ENCODE data around the gene REEP6. TPM values are rescaled to one million over a fixed set of nuclear protein-coding genes. Genes with fewer than 3 reads are reported as not detected.

Gene REEP6
- total and polyA plus RNA-seq, 2 of the 8 experiments (the other 6 are each of a cell fraction or from before 2014, with no cell fraction given), result 12.6 to 20.7 TPM

DNA sequence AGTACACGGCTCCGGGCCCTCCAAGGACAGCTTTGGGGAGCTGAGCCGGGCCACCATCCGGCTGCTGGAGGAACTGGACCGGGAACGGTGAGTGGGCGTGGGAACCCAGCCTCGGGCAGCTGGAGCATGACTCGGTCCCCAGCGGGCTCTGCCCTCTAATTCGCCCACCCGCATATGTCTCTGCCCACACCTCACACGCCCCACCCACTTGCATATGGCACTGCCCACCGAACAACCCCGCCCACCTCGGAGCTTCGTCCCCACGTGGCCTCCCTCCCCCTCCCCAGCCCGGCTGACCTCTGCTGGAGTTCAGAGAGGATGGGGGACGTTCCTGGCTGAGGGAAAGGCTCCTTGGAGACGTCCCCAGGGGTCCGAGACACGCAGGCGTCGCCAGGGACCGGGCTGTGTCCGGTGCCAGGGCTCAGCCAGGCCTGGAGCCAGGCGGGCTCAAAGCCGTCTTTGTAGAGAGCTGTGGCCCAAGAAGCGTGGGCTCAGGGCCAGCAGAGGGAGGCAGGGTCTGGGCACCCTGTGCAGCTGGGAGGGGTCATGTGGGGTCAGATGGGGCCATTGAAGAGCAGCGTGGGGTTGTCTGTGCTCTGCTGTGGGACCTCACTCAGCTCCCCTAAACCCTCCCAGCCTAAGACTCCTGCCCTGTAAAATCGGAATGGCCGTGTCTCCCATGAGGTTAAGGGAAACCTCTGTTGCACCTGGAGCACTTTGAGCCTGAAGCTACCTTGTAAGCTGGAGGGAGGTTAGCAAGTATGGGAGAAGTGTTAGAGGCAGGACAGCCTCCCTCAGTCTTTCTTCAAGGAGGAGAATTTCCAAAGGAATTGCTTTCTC lies 37.2 kb upstream of the REEP6 start:
- H2BK20ac ChIP-seq (ENCODE audit: low read length), result no peak overlapping the region
- H3K4me1 ChIP-seq (replicated peaks in 1 of 4; ENCODE audit: control insufficient read depth in 3 of 4, insufficient read depth in 4 of 4, low read length in 3 of 4), result peaks cover 0 to 39% (median 29%) of the 10 kb centered on the region in 4 experiments; a peak in 6 of 7 replicates
- H3K9me3 ChIP-seq (ENCODE audit: insufficient read depth in 2 of 2, low read depth in 1 of 2, low read length in 1 of 2), result no peaks in the 10 kb centered on the region
- H2AK5ac ChIP-seq (ENCODE audit: low read depth, low read length), result no peak overlapping the region
- no peak overlapping the region for H3K14ac ChIP-seq (ENCODE audit: insufficient read length)
- H3K27me3 ChIP-seq (replicated peaks in 1 of 4; ENCODE audit: control insufficient read depth in 3 of 4, extremely low read depth in 1 of 4, insufficient read depth in 3 of 4, low read length in 3 of 4), result peaks cover 17 to 42% (median 36%) of the 10 kb centered on the region in 4 experiments
- no peak overlapping the region for H3K27ac ChIP-seq (ENCODE audit: low read depth, low read length)
- H3K23ac ChIP-seq (ENCODE audit: insufficient read length), result no peak overlapping the region
- POLR2A ChIA-PET (ENCODE audit: partially characterized antibody), result interaction anchor here (0.9 to 9.4 kb wide), 11 partner anchors 12 to 186 kb away, joined by 3 to 109 read pairs (median 3); partner anchors contain the start of genes FAM174C and REEP6
- FAIRE-seq (no peak), DNase-seq (ENCODE audit: low read depth in 1 of 2, low spot score in 2 of 2) (no peak)
- peaks cover 9% of the 10 kb centered on the region in 2 experiments for H4K20me1 ChIP-seq (replicated peaks in 1 of 2; ENCODE audit: control insufficient read depth in 1 of 2, insufficient read depth in 2 of 2, low read length in 2 of 2)
- H3K36me3 ChIP-seq (ENCODE audit: control insufficient read depth in 2 of 4, insufficient read depth in 4 of 4, low read length in 3 of 4), result no peaks in the 10 kb centered on the region; a peak in 1 of 8 replicates
- no peak overlapping the region; the same call in 1 of the 2 replicates for H3K18ac ChIP-seq (ENCODE audit: extremely low read depth, low read length)
- no peaks in the 10 kb centered on the region for H3K79me2 ChIP-seq (ENCODE audit: control insufficient read depth in 1 of 2, insufficient read depth in 2 of 2, low read length in 2 of 2)
- no peak overlapping the region for H2BK12ac ChIP-seq (ENCODE audit: low read depth, low read length)
- H4K91ac ChIP-seq (replicated peaks; ENCODE audit: insufficient read length, low read length), result no peak overlapping the region
- H3K23me2 ChIP-seq (ENCODE audit: low read depth, low read length), result peaks cover 4% of the 10 kb centered on the region; the same call in 1 of the 2 replicates
- no peak overlapping the region for H3K56ac ChIP-seq (replicated peaks; ENCODE audit: insufficient read length, low read depth, low read length)
- H2BK15ac ChIP-seq (ENCODE audit: low read length), result 0 out of 2 replicates have a peak overlapping the region, but pooled peaks have one; percentile 13
- 74% methylated on average over 25 of the region's 33 CpGs; no CpG with 5 or more reads in 1 of the 2 experiments for WGBS, 2 experiments (ENCODE audit: extremely low coverage in 1 of 2, insufficient coverage in 1 of 2, insufficient read length in 1 of 2, insufficient replicate concordance in 2 of 2, low coverage in 1 of 2, low lambda C conversion rate in 2 of 2, missing lambda C conversion rate in 1 of 2)
- no peak overlapping the region for H3K9ac ChIP-seq (replicated peaks in 1 of 4; ENCODE audit: extremely low read depth in 1 of 4, low read depth in 3 of 4, low read length in 3 of 4)
- TF ChIP-seq, protein P1, sequence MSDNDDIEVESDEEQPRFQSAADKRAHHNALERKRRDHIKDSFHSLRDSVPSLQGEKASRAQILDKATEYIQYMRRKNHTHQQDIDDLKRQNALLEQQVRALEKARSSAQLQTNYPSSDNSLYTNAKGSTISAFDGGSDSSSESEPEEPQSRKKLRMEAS (IDR thresholded peaks at IDR 0.05), result peak; percentile 82
- TF ChIP-seq HDAC2 (IDR thresholded peaks at IDR 0.05; ENCODE audit: borderline replicate concordance in 1 of 2, low read depth in 2 of 2, low read length in 2 of 2), result no peak
- TF ChIP-seq TAF7 (optimal IDR thresholded peaks at IDR 0.05; ENCODE audit: borderline replicate concordance, low read depth, low read length), result no peak
- TF ChIP-seq, protein P2, sequence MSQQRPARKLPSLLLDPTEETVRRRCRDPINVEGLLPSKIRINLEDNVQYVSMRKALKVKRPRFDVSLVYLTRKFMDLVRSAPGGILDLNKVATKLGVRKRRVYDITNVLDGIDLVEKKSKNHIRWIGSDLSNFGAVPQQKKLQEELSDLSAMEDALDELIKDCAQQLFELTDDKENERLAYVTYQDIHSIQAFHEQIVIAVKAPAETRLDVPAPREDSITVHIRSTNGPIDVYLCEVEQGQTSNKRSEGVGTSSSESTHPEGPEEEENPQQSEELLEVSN (IDR thresholded peaks at IDR 0.05), result 0 out of 2 replicates have a peak, but pooled peaks have one; percentile 50
- H3K4ac ChIP-seq (replicated peaks; ENCODE audit: insufficient read length, low read depth, low read length), result no peak overlapping the region
- peak overlapping the region in 1 of 2 experiments; percentile 41; a peak in 1 of 4 replicates for H3K4me2 ChIP-seq (ENCODE audit: insufficient read depth in 1 of 2, low read depth in 2 of 2, low read length in 2 of 2)
- CTCF ChIA-PET (ENCODE audit: partially characterized antibody), result interaction anchor here (0.8 to 6.9 kb wide), 8 partner anchors 11 to 372 kb away, joined by 3 to 54 read pairs (median 6); no protein-coding TSS in a partner anchor
- H2AFZ ChIP-seq (ENCODE audit: low read length), result no peak overlapping the region
- no peak overlapping the region for H3K4me3 ChIP-seq (ENCODE audit: extremely low read depth in 1 of 4, insufficient read depth in 2 of 4, low read depth in 3 of 4, low read length in 4 of 4)
- H2BK5ac ChIP-seq (ENCODE audit: low read depth, low read length), result no peak overlapping the region
- H2BK120ac ChIP-seq (replicated peaks; ENCODE audit: low read depth, low read length), result no peak overlapping the region
- H4K5ac ChIP-seq (ENCODE audit: insufficient read length, low read depth, low read length), result no peak overlapping the region
- no peak overlapping the region for H4K8ac ChIP-seq (ENCODE audit: extremely low read depth, insufficient read depth, low read length)
- no peaks in the 10 kb centered on the region; the same call in 1 of the 2 replicates for H3K79me1 ChIP-seq (ENCODE audit: low read depth, low read length)

All from H1 (cell line).